Adipocyte (in vitro differentiated cells): Measurements from ENCODE around the gene TMEM138.

Experiments
- DNase-seq: peaks from one replicate; pipeline ENCODE4 v3.0.0-alpha.2; 2015; ENCODE audit warnings: low read depth
- H3K27me3 ChIP-seq: replicated peaks from 2 replicates; pipeline ENCODE4 v1.7.0; 2013; ENCODE audit warnings: mild to moderate bottlenecking, low read length, moderate library complexity; ENCODE audit not compliant: control insufficient read depth, insufficient read depth
- H3K36me3 ChIP-seq: 2 replicates; pipeline ENCODE4 v1.7.0; 2013; ENCODE audit warnings: low read length, mild to moderate bottlenecking, moderate library complexity; ENCODE audit not compliant: control insufficient read depth, insufficient read depth, severe bottlenecking
- H3K4me1 ChIP-seq: 2 replicates; pipeline ENCODE4 v1.7.0; 2013; ENCODE audit warnings: mild to moderate bottlenecking, low read length, moderate library complexity; ENCODE audit not compliant: control insufficient read depth, insufficient read depth
- H3K4me3 ChIP-seq: 2 replicates; pipeline ENCODE4 v1.7.0; 2013; ENCODE audit warnings: mild to moderate bottlenecking, low read length, moderate library complexity
- H3K9ac ChIP-seq: 2 replicates; pipeline ENCODE4 v1.7.0; 2013; ENCODE audit warnings: mild to moderate bottlenecking, low read length, moderate library complexity
- H3K9me3 ChIP-seq: 2 replicates; pipeline ENCODE4 v1.7.0; 2013; ENCODE audit warnings: mild to moderate bottlenecking, low read length, moderate library complexity; ENCODE audit not compliant: control insufficient read depth

TMEM138 gene

DNA sequence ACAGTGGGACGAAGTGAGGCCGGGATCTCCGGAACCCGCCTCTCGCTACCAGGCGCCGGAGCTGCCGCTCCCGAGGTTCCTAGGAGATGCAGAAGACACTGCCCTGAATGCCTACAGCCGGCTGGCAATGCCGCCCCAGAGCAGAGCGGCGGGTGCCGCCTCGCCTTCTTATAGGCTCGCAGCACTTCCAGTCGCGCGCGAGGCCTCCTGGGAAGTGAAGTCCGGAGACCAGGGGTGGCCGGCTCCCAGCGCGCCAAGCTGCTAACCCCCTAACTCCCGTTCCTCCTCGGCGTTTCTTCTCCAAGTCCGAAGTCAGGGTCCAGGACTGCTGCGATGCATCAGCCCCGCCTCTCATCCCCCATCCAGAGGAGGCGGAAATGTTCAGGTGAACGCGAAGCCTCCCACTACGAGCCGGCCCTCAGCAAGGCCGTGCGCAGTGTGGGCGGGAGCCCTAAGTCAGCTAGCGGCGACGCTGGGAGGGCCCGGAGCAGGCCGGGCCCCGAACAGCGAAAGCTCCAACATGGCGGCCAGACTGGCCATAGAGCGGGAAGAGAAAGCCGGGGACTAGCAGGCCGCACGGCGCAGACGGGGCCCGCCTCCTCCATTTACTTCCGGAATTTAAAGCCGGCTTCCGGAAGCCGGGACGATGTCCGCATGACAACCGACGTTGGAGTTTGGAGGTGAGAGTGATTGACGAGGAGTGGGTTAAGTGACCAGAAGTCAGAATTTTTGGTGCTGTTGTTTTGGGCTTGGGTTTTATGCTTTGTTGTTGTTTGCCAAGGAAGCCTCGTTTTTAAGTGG, at the start of gene TMEM138, which contains the start of gene CYB561A3:
Gene TMEM138, plus strand, starts transcription at position 634 of the 801 bp plus-strand sequence. CDS start 2,017 bp downstream, outside the sequence.
Gene CYB561A3, minus strand, starts transcription at position 142 of the 801 bp plus-strand sequence. CDS start 5,169 bp downstream, outside the sequence.
- Histone ChIP-seq H3K9ac (peak within 1 kb of the TSS; percentile 96), H3K9me3 (no peaks in the 10 kb centered on the region), H3K4me3 (peak within 1 kb of the TSS; percentile 95), H3K27me3 (no peaks in the 10 kb centered on the region), H3K36me3 (peaks cover 32% of the 10 kb centered on the region), H3K4me1 (peaks cover 30% of the 10 kb centered on the region)
- peak; percentile 97 for DNase-seq

DNA sequence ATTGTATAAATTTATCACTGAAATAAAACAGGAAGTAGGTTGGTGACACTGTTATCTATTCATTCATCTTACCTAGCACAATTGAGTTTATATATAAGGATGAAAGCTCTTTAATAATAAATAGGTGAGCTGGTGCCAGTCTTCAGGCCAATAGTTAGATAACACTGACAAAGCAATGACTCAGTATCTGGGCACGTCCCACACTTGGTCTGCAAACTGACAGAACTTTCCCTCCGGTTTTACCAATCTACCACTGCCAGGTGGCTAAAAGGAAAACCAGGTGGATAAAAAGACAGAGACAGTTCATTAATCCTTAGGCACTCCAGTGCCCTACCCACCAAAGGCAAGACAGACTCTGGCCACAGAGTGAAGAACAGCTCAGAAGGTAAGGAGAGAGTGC, 46.9 kb upstream of the TMEM138 start:
- Histone ChIP-seq H3K9ac (no peak overlapping the region), H3K36me3 (peaks cover 91% of the 10 kb centered on the region), H3K9me3 (no peaks in the 10 kb centered on the region), H3K4me3 (no peak overlapping the region), H3K27me3 (no peaks in the 10 kb centered on the region), H3K4me1 (no peaks in the 10 kb centered on the region)
- no peak for DNase-seq

DNA sequence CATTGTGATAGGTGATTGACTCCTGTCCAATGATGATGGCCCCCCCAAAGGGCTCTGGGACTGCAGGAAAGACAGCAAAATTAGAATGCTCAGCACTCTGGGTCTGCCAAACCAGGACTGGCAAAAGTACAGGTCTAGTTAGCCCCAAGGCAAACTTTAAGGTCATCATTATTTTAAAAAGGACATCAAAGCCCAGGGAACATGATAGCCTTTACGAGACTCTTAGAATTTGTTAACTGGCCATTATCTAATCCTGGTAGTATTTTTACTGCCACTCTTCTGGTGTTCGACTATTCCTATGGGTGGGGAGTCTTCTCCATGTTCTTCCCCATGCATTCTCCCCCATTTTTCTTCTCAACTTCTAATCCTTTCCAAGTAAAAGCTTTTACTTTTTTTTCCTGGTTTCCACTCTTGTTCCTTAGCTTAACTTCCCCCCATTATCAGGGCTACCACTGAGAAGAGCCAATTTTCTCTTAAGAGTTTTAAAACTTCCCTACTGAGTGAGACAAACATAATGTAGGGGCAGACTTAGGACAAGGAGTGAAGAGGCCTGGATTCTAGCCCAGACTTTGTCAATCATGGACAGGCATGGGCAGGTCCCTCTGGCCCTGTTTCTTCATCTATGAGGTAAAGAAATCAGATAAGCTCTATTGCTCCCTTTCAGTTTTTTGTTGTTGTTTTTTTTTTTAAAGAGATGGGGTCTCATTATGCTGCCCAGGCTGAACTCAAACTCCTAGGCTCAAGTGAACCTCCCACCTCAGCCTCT, 36.3 kb upstream of the TMEM138 start:
- Histone ChIP-seq H3K4me3 (no peak overlapping the region), H3K27me3 (no peaks in the 10 kb centered on the region), H3K4me1 (peaks cover 37% of the 10 kb centered on the region), H3K9me3 (no peaks in the 10 kb centered on the region), H3K36me3 (peaks cover 80% of the 10 kb centered on the region), H3K9ac (no peak overlapping the region)
- peak; percentile 74 for DNase-seq

DNA sequence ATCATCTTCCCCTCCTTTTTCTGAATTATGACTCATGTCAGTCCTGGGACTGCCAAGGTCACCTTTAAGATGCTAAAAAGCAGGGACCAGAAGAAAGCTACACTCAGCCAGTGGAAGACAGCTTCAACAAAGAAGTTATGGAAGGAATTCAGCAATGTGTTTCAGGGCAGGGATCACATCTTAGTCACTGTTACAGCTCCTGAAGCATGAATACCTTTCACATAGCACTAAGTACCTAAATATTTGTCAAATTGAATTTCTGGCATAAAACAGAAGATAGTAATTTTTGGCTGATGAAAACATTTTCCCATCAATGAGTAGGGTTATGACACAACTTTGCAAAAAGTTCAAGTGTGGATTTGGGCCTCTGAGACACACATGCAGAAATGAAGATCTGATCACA, 34.5 kb upstream of the TMEM138 start:
- Histone ChIP-seq H3K27me3 (no peaks in the 10 kb centered on the region), H3K9me3 (no peaks in the 10 kb centered on the region), H3K36me3 (peaks cover 62% of the 10 kb centered on the region), H3K4me3 (no peak overlapping the region), H3K9ac (no peak overlapping the region), H3K4me1 (peaks cover 48% of the 10 kb centered on the region)
- DNase-seq, result peak; percentile 42

DNA sequence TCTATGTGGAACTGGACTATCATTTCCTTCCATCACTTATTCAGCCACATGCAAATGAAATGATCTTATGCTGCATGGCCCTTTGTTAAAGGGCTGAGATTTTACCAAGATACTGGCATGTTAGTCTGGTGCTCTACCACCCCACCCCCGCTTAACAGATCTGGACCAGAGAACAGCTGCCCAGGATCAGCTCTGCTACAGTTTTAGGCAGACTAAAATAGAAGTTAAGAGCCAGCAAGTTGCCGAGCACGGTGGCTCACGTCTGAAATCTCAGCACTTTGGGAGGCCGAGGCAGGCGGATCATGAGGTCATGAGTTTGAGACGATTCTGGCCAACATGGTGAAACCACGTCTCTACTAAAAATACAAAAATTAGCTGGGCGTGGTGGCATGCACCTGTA, 33.8 kb upstream of the TMEM138 start:
- H3K36me3 ChIP-seq, result peaks cover 55% of the 10 kb centered on the region
- no peak overlapping the region for H3K4me3 ChIP-seq
- no peaks in the 10 kb centered on the region for H3K9me3 ChIP-seq
- no peaks in the 10 kb centered on the region for H3K27me3 ChIP-seq
- H3K4me1 ChIP-seq, result peaks cover 48% of the 10 kb centered on the region
- DNase-seq, result no peak
- peak overlapping the region; percentile 53 for H3K9ac ChIP-seq

DNA sequence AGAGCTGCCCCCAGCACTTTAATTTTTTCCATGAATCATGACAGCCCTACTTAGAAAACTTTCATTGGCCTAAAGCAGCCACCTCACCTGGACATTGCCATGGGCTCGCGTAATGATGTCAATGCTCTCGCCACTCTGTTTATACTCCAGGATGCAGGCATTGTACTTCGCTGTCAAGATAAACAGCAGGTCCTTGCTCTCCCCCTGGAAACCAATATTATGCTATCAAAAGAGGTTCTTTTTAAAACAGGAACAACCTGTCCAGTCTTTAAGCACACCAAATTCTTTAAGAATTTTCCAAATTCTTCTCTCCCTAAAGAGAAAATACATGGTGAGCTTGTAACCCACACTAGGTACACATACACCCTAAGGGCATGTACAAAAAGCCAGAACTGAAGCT, 32.3 kb upstream of the TMEM138 start:
- peak; percentile 12 for DNase-seq
- Histone ChIP-seq H3K27me3 (no peaks in the 10 kb centered on the region), H3K4me1 (peaks cover 54% of the 10 kb centered on the region), H3K9me3 (no peaks in the 10 kb centered on the region), H3K4me3 (no peak overlapping the region), H3K36me3 (peaks cover 42% of the 10 kb centered on the region), H3K9ac (no peak overlapping the region)

DNA sequence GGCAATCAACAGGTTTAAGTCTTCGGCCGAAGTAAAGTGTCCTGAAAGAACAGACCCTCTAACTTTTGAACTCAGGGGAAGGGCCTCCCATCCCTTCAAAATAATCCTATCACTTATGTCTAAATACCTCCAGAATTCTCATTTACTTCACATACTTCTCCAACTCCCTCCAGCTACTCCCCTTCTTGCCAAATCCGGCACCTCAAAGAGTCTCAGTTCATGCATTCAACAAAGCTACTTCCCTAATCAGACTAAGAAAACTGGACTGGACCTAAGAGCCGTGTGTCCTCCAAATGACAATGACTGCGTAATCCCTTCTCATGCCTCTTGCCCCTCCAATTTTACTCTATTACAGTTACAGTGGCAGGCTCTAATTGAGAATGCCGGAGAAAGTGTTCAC, 30.5 kb upstream of the TMEM138 start:
- Histone ChIP-seq H3K36me3 (peaks cover 26% of the 10 kb centered on the region), H3K4me3 (peak overlapping the region; percentile 94), H3K9ac (peak overlapping the region; percentile 98), H3K27me3 (no peaks in the 10 kb centered on the region), H3K4me1 (peaks cover 49% of the 10 kb centered on the region), H3K9me3 (no peaks in the 10 kb centered on the region)
- no peak for DNase-seq

DNA sequence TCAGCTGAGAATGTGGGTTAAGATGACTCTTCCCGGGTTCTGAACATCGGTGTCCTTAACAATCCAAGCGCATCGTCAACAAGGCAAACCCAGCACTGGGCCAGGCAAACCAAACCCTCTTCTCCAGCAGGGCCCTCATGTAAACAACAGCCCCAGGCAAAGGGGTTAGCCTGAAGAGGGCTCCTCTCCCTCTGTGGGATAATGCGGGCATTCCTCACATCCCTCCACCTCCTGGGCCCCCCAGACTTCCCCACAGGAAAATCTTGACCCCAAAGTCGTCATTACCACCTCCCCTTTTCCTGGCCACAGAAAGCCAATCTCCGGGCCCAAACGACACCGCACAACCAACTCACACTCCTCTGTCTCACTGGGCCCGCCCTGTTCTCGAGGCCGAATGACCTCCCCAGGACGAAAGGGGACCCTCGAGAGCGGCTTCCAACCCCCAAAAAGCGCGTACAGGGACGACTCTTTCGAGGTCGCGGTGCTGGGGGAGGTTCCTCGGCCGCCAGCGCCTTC, 29.8 kb upstream of the TMEM138 start:
- peak; percentile 72 for DNase-seq
- H3K4me1 ChIP-seq, result peaks cover 47% of the 10 kb centered on the region
- peak overlapping the region; percentile 94 for H3K4me3 ChIP-seq
- H3K27me3 ChIP-seq, result no peaks in the 10 kb centered on the region
- peaks cover 20% of the 10 kb centered on the region for H3K36me3 ChIP-seq
- peak overlapping the region; percentile 98 for H3K9ac ChIP-seq
- no peaks in the 10 kb centered on the region for H3K9me3 ChIP-seq

DNA sequence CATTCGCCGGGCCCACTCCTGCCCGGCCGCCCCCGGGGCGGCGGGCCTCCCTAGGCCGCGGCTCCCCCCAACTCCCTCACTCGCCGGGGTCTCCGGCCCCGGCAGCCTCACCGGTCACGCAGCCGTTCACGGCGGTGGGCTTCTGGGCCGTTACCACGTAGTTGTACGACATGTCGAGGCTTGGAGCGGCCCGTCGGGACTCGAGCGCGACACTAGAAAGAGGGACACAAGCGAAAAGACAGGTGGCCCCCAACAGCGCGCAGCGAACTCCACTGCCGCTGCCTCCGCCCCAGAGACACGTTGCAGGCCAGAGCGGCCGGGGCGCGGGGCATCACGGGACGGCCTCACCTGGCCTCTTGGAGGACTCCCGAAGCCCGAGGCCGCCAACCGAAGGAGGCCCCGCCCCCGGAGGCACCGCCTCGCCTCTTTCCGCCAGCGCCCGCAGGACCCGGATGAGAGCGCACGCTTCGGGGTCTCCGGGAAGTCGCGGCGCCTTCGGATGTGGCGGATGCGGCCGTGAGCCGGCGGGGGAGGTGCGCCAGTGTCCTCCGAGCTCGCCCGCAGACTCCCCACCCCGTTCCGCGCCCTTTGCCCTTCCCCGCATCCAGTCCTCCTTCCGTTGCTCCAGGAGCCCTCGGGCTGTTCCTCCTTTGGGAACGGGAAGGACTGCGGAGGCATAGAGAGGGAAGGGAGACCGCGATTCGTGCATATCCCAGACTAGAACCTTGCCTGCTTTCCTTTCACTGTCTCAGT, 29.2 kb upstream of the TMEM138 start, which contains the start of the genes DDB1 and TKFC:
Gene DDB1, minus strand, starts transcription at position 309 of the 753 bp plus-strand sequence. Its CDS starts 137 bp downstream, at position 172.
Gene TKFC, plus strand, starts transcription at position 432 of the 753 bp plus-strand sequence. CDS start 1,501 bp downstream, outside the sequence.
- no peaks in the 10 kb centered on the region for H3K9me3 ChIP-seq
- peak; percentile 97 for DNase-seq
- H3K4me3 ChIP-seq, result peak within 1 kb of the TSS; percentile 94
- peaks cover 41% of the 10 kb centered on the region for H3K4me1 ChIP-seq
- peak within 1 kb of the TSS; percentile 98 for H3K9ac ChIP-seq
- H3K36me3 ChIP-seq, result peaks cover 18% of the 10 kb centered on the region
- no peaks in the 10 kb centered on the region for H3K27me3 ChIP-seq

DNA sequence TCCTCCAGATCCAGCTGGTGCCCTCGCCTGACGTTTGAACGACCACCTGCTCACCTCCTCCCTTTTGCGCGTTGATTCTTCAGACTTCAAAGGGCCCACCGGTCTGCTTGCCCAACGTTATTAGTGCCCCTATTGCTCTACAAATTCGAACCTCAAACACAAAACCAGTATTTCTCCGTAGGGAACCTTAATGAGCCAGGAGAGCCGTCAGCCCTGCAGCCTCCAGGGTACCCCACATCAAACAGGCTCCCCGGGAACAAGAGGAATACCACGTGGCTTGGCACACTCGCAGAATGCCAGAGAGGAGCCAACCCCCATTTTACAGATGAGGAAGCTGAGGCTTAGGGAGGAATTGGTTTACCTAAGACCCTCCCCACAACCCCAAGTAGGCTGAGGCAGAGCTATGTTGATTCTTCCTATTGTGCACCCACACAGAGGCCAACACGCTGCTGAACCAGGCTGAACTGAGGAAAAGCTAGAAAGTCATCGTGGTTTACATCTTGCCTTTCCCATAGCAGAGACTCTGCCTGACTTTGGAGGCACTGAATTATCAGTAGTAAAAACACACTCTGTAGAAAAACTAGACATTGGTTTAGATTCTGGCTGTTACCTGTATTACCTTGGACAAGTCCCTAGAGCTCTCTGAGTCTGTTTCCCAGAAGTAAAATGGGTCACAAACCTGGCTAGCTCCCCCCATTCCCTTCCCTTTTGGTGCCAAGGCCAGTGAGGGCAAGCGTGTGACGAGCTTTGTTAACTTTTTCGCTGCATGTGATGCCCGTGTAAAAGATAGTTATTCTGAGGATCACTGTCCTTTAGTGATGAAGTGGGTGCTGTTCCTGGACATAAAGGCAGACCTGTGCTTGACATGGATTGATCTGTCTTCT, 28.4 kb upstream of the TMEM138 start:
- no peaks in the 10 kb centered on the region for H3K9me3 ChIP-seq
- DNase-seq, result no peak
- peaks cover 12% of the 10 kb centered on the region for H3K36me3 ChIP-seq
- H3K27me3 ChIP-seq, result no peaks in the 10 kb centered on the region
- peak overlapping the region; percentile 98 for H3K9ac ChIP-seq
- H3K4me1 ChIP-seq, result peaks cover 42% of the 10 kb centered on the region
- peak overlapping the region; percentile 94 for H3K4me3 ChIP-seq
